IPS DF 19.7 (cell line): ENCODE data around the gene GALNT8.

Source experiments
- DNase-seq: peaks from one replicate; pipeline ENCODE4 v3.0.0-alpha.2; 2013; ENCODE audit warnings: low read depth, low spot score

The GALNT8 gene

GRCh38 chr12:4796694-4797482 lies 76.7 kb downstream of the GALNT8 start:
- no peak for DNase-seq

- no peak for DNase-seq
Observed at GRCh38 chr12:4800555-4800954, 80.4 kb downstream of the GALNT8 start.

DNA sequence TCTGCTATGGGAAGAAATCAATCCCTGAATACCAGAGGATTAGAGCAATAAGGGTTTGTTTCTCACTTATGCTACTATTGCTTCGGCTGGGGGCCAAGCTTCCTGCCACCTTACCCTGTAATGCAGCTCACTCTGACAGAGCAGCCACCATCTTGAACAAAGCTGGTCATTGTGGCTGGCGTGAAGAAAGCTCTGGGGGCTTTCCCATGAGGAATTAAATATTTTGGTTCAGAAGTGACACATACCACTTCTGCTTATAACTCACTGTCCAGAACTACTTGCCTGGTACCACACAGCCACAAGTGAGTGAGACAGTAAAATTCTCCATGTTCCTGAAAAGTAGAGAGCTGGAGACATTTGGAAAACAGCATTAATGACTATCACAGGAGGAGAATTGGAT lies 82.6 kb downstream of the GALNT8 start:
- DNase-seq: no peak

DNA sequence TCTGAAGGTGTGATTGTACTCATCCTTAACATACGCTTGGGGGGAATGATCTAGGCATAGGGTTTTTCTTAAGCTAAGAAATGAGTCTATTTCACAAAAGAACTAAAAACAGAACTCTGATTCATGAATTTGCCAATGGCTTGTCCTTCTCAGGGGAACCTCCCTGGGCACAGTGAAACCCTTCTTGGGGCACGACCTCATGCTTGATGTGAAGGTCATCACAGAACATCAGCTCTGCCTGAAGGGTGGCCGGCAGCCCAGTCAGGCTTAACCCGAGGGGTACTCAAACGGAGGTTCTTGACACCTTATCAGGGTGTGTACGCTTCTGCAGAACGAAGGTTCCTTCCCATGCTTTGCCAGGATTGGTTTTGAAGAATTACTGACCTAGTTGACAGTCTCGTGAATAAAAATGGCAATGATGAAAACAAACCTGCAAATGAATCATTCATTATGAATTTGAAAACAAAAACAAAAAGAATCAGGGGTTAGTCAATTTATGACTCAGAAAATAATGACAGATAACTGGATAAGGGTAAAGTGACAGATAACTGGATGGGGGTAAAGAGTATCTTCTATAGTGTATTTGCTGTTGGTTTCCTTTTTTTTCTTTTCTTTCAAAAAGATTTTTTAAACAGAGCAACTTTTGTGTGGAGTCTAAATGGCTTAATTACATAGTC lies 86.4 kb downstream of the GALNT8 start:
- DNase-seq: no peak

DNA sequence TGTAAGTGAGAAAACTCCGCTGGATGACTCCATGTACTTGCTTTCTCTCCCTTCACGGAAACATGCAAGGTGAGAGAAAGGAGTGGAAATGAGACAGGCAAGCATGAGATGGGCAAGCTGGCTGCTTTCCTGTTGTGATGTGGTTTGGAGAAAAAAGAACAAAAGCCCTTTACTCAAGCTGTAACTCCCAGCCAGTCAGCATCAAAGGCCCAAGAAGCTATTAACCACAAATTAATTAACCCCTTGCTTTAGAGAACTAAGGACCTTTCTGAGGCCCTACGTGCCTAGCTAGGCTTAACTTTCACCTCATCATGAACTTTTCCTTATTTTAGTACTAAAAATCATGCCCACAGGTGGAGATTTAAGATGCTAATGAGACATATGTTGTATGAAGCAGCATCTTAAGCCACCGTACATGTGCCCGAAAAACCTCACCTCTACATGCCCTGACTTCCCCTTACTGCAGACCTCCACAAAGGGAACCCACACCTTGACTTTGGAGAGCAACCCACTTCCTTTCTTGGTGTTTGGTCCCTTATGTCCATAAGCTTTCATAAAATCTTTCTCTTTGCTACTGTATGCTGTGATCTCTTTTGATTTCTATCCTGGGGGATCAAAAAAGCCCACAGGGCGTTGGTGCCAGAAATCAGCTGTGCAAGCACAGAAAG lies 87.0 kb downstream of the GALNT8 start:
- no peak for DNase-seq

DNA sequence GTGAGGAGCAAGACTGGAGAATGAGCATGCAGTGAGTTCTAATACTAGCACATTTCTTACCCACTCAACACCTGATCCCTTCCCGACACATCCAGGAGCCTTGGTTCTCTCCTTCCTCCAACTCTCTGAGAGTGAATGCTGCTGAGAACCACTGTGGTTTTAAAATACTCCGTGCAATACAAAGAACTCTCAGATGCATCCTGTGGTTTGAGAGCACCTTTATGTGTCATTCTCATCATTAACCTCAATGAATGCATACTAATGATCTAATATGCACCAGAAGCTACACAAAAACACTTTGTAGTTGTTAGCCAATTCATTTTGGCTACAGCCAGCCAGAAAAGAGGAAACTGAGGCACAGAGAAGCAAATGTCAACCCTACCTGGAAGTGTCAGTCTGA lies 87.6 kb downstream of the GALNT8 start:
- DNase-seq: no peak

GRCh38 chr12:4809013-4809448 lies 88.8 kb downstream of the GALNT8 start:
- DNase-seq: no peak

DNA sequence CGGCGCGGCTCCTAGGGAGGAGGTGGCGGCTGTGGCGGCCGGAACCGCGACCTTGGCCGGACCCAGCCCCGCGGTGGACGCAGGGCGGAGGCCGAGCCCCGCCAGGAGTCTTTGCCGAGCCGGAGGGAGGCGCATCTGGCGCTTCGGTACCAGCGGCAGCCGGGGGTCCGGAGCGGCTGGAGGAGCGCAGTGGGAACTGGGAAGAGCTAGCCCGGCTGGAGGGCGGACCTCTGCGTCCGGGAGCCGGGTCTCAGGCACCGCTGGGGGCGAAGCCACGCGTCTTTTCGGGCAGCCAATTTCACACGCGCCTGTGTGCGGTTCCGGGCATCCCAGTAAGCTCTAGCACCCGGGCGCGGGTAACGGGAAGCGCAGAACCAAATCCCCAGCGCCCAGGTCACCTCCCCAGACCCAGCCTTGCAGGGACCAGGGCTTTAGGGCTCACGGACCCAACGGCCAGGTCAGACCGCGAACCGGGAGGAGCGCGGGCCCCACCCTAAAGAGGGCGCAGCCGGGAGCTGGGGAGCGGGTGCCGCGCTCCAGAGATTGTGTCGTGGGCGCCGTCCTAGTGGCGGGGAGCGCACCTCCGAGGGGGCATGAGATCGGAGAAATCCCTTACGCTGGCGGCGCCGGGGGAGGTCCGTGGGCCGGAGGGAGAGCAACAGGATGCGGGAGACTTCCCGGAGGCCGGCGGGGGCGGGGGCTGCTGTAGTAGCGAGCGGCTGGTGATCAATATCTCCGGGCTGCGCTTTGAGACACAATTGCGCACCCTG lies 89.4 kb downstream of the GALNT8 start:
- no peak for DNase-seq

GRCh38 chr12:4810219-4810671 lies 90.0 kb downstream of the GALNT8 start:
- DNase-seq: no peak

DNA sequence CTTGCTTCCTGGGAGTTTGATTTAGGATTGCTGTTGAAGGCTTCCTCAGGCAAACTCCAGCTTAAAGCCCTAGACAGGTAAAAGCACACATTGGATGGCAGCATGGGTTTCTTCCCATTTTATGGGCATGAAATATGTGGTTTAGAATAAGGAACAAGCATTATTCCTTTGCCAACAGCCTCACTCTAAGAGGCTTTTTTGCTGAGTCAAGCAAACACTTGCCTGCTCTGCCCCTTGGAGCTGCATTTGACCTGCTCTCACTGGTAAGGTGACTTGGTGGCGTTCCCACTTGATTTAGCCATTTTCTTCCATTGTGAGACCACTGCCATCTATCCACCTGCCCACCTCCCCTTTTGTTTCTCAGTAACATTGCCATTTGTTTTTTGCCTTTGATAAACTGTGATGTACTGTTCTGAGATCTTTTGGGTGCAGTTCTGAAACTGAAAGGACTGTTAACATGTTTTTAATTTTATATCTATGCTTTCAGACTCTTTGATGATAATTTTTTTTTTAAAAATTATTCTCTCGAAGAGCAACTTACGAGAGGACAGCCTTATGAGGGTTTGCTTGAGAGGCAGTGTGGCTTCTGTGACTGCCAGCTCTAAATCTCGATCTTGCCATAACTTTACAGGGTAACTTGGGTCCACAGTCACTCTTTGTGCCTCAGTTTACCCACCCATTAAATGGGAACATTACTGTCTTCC lies 92.6 kb downstream of the GALNT8 start:
- no peak for DNase-seq

GRCh38 chr12:4813741-4814140 lies 93.5 kb downstream of the GALNT8 start:
- DNase-seq: no peak

GRCh38 chr12:4814485-4814884 lies 94.3 kb downstream of the GALNT8 start:
- no peak for DNase-seq

GRCh38 chr12:4816744-4817525 lies 96.7 kb downstream of the GALNT8 start:
- no peak for DNase-seq

GRCh38 chr12:4817880-4818279 lies 97.7 kb downstream of the GALNT8 start:
- DNase-seq: no peak

- no peak for DNase-seq
Observed at GRCh38 chr12:4819654-4820053, 99.5 kb downstream of the GALNT8 start.

- no peak for DNase-seq
Observed at GRCh38 chr12:4820971-4821370, 100.8 kb downstream of the GALNT8 start.
